ENCODE data around the gene LONRF2. TPM values are rescaled to one million over a fixed set of nuclear protein-coding genes. Genes with fewer than 3 reads are reported as not detected.

The LONRF2 gene
- total and polyA plus RNA-seq, 2 donors from 2014 or later: 1.1 to 6.3 TPM

DNA sequence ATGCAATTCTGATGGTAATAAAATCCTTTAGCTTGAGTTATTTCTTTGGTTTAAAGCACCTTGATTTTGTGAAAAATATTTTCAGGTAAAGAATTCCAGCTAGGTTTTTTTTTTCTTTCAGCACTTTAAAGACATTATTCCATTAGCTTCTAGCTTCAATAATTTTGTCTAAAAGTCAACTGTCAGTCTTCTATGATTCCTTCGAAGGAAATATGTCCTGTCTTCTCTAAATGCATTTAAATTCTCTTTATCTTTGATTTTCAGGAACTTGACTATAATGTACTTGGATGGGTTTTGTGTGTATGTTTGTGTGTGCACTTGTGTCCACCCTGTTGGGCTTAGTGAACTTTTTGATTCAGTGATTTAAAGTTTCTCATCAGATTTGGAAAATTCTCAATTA lies 4.7 kb downstream of the LONRF2 start:
- intact Hi-C loops (cut with DNase I): no loop called here
- Histone ChIP-seq H3K9ac (ENCODE audit: low read length in 3 of 3) (no peak overlapping the region), H3K9me3 (ENCODE audit: control insufficient read depth in 2 of 3, insufficient read depth in 1 of 3, low read length in 3 of 3) (peaks cover 1 to 8% (median 2%) of the 10 kb centered on the region in 3 donors), H3K27me3 (ENCODE audit: control insufficient read depth, insufficient read depth, low read length) (peaks cover 4% of the 10 kb centered on the region), H3K4me1 (ENCODE audit: control insufficient read depth in 2 of 3, insufficient read depth in 2 of 3, low read depth in 1 of 3, low read length in 3 of 3) (peaks cover 0 to 2% (median 0%) of the 10 kb centered on the region in 3 donors), H3K4me3 (ENCODE audit: low read length in 3 of 3) (no peak overlapping the region), H3K36me3 (ENCODE audit: control insufficient read depth in 2 of 3, insufficient read depth in 3 of 3, low read length in 3 of 3) (no peaks in the 10 kb centered on the region), H3K27ac (ENCODE audit: low read depth in 2 of 2, low read length in 2 of 2) (no peak overlapping the region)
- TF ChIP-seq CTCF (IDR thresholded peaks at IDR 0.05; ENCODE audit: borderline replicate concordance, extremely low read depth, insufficient read depth): no peak
- FAIRE-seq (no peak), DNase-seq (no peak)

DNA sequence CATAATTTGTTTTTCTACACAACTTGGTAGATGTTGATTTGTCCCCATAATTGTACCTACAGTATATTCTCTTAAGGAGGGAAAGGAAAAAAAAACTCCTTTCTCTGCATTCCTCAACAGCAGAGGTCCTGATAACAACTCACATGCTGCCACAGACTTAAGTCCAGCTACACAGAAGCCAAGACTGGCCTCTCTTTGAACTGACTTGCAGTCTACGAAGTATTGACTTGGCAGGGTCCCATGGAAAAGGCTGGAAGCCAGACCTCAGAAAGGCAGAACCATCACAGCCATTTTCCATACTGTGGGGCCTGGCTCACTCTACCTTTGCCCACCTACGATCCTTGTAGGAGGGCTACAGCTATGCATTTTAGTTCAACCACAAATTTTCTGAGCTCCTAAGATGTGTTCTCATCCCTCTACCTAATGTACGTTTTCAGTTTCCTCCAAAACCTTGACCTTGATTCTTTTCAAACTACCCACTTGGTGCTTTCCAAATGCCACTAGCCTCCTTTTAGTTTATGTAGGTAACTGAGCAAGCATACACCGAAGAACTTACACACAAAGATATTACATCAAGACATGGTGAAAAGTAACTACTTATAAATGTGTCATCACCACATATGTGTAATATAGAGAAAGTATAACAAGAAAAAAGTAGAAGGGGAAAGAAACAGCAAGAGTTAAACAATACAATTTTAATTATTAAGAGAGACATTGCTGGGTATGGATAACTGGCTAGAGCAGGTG lies 12.2 kb downstream of the LONRF2 start:
- Histone ChIP-seq H3K27me3 (ENCODE audit: control insufficient read depth, insufficient read depth, low read length) (no peaks in the 10 kb centered on the region), H3K9ac (ENCODE audit: low read length in 3 of 3) (no peak overlapping the region), H3K4me1 (ENCODE audit: control insufficient read depth in 2 of 3, insufficient read depth in 2 of 3, low read depth in 1 of 3, low read length in 3 of 3) (no peaks in the 10 kb centered on the region), H3K9me3 (ENCODE audit: control insufficient read depth in 2 of 3, insufficient read depth in 1 of 3, low read length in 3 of 3) (no peaks in the 10 kb centered on the region), H3K4me3 (ENCODE audit: low read length in 3 of 3) (no peak overlapping the region), H3K27ac (ENCODE audit: low read depth in 2 of 2, low read length in 2 of 2) (no peak overlapping the region), H3K36me3 (ENCODE audit: control insufficient read depth in 2 of 3, insufficient read depth in 3 of 3, low read length in 3 of 3) (no peaks in the 10 kb centered on the region)
- FAIRE-seq: no peak
- intact Hi-C loops (cut with DNase I): no loop called here
- no peak for TF ChIP-seq CTCF (IDR thresholded peaks at IDR 0.05; ENCODE audit: borderline replicate concordance, extremely low read depth, insufficient read depth)
- DNase-seq: no peak

- TF ChIP-seq CTCF (IDR thresholded peaks at IDR 0.05; ENCODE audit: borderline replicate concordance, extremely low read depth, insufficient read depth): no peak
- H3K9me3 ChIP-seq (ENCODE audit: control insufficient read depth in 2 of 3, insufficient read depth in 1 of 3, low read length in 3 of 3): no peaks in the 10 kb centered on the region
- H3K36me3 ChIP-seq (ENCODE audit: control insufficient read depth in 2 of 3, insufficient read depth in 3 of 3, low read length in 3 of 3): no peaks in the 10 kb centered on the region
- H3K4me1 ChIP-seq (ENCODE audit: control insufficient read depth in 2 of 3, insufficient read depth in 2 of 3, low read depth in 1 of 3, low read length in 3 of 3): no peaks in the 10 kb centered on the region
- no peak for FAIRE-seq
- no peak overlapping the region for H3K4me3 ChIP-seq (ENCODE audit: low read length in 3 of 3)
- DNase-seq: no peak
- H3K27me3 ChIP-seq (ENCODE audit: control insufficient read depth, insufficient read depth, low read length): no peaks in the 10 kb centered on the region
- no peak overlapping the region for H3K27ac ChIP-seq (ENCODE audit: low read depth in 2 of 2, low read length in 2 of 2)
- H3K9ac ChIP-seq (ENCODE audit: low read length in 3 of 3): no peak overlapping the region
- intact Hi-C loops (cut with DNase I): no loop called here
Measured at GRCh38 chr2:100309311-100309710, 13.0 kb downstream of the LONRF2 start.

All from kidney (tissue), 14 donors.